PC-3 (cell line): ENCODE results near the gene NSL1.

Source experiments
- CTCF ChIP-seq: fragments of 300-600 bp; sonication (generic); conservative IDR thresholded peaks from 2 replicates; pipeline ENCODE4 v1.5.1; 2017; ENCODE audit warnings: antibody characterized with exemption, low read depth, mild to moderate bottlenecking, low read length
- EZH2 ChIP-seq: fragments of 300-600 bp; sonication (generic); IDR thresholded peaks from one replicate; pipeline ENCODE4 v1.6.1; 2017; ENCODE audit warnings: antibody characterized with exemption, mild to moderate bottlenecking, low read length; ENCODE audit not compliant: unreplicated experiment

DNA sequence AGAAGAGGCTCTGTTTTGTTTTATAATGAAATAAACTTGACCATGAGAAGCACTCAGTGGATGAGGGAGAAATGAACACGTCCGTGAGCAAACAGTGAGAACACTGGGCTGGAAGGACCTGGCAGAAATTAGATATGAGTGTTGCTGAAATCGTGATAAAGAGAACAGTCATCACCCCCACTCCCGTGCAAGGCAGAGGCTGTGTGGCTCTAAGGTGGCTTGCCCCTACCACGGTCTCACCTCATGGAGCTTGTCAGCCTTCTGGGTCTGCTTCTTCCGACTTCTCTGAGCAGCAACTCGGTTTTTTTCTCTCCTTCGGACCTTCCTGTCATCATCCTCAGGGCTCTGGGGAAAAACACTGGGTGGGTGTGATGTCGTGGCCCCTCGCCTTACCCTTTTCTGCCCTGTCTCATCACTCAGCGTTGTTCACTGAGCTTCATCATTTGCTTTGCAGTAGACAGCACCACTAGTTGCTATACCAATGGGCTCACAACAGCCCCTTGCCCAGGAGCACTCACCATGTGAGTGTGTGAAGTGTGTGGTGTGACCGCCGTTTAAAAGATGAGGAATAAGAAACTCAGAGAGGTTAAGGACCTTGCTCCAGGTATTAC lies 94.8 kb downstream of the NSL1 start:
- no peak for TF ChIP-seq CTCF
- TF ChIP-seq EZH2, result no peak
